Measurements from ENCODE around the gene L3MBTL2.
"Not testable (repeated sequence)": the region's sequence is repeated elsewhere in the genome, so short reads cannot be mapped to it uniquely, and the experiment has no call there.

The L3MBTL2 gene

GRCh38 chr22:41204992-41205900, at the start of gene L3MBTL2:
Gene L3MBTL2 (plus strand): TSS chr22:41205312. CDS start chr22:41205363, 51 bp downstream.
- DNase-seq: peak; percentile 97

- DNase-seq: no peak
Observed at GRCh38 chr22:41157083-41157482, 48.0 kb upstream of the L3MBTL2 start.

GRCh38 chr22:41169157-41169556, 36.0 kb upstream of the L3MBTL2 start:
- DNase-seq: no peak

- no peak for DNase-seq
Observed at GRCh38 chr22:41171996-41172395, 33.1 kb upstream of the L3MBTL2 start.

GRCh38 chr22:41175546-41175945, 29.6 kb upstream of the L3MBTL2 start:
- no peak for DNase-seq

- DNase-seq: no peak
Observed at GRCh38 chr22:41177040-41177621, 28.0 kb upstream of the L3MBTL2 start.

GRCh38 chr22:41177622-41178424, 27.3 kb upstream of the L3MBTL2 start:
- no peak for DNase-seq

GRCh38 chr22:41178425-41178975, 26.6 kb upstream of the L3MBTL2 start:
- no peak for DNase-seq

- DNase-seq: not testable (repeated sequence)
Observed at GRCh38 chr22:41180362-41180761, 24.8 kb upstream of the L3MBTL2 start.

- DNase-seq: no peak
Observed at GRCh38 chr22:41180926-41181325, 24.2 kb upstream of the L3MBTL2 start.

GRCh38 chr22:41181349-41182241, 23.5 kb upstream of the L3MBTL2 start:
- DNase-seq: no peak

GRCh38 chr22:41184679-41185078, 20.4 kb upstream of the L3MBTL2 start:
- DNase-seq: no peak

- DNase-seq: no peak
Observed at GRCh38 chr22:41191467-41191866, 13.6 kb upstream of the L3MBTL2 start.

GRCh38 chr22:41193829-41194228, 11.3 kb upstream of the L3MBTL2 start:
- DNase-seq: no peak

- DNase-seq: peak; percentile 88
Observed at GRCh38 chr22:41197038-41197972, 7.8 kb upstream of the L3MBTL2 start.

GRCh38 chr22:41198027-41198580, 7.0 kb upstream of the L3MBTL2 start:
- DNase-seq: no peak

GRCh38 chr22:41201141-41201540, 4.0 kb upstream of the L3MBTL2 start:
- DNase-seq: no peak

- no peak for DNase-seq
Observed at GRCh38 chr22:41203118-41203517, 2.0 kb upstream of the L3MBTL2 start.

- no peak for DNase-seq
Observed at GRCh38 chr22:41204066-41204465, 1.0 kb upstream of the L3MBTL2 start.

- no peak for DNase-seq
Observed at GRCh38 chr22:41206719-41207118, 1.6 kb downstream of the L3MBTL2 start.

- DNase-seq: no peak
Observed at GRCh38 chr22:41215409-41215808, 10.3 kb downstream of the L3MBTL2 start.
